Measurements from ENCODE around the gene NKX2-4.
"Not testable (repeated sequence)": the region's sequence is repeated elsewhere in the genome, so short reads cannot be mapped to it uniquely, and the experiment has no call there.

Gene NKX2-4

DNA sequence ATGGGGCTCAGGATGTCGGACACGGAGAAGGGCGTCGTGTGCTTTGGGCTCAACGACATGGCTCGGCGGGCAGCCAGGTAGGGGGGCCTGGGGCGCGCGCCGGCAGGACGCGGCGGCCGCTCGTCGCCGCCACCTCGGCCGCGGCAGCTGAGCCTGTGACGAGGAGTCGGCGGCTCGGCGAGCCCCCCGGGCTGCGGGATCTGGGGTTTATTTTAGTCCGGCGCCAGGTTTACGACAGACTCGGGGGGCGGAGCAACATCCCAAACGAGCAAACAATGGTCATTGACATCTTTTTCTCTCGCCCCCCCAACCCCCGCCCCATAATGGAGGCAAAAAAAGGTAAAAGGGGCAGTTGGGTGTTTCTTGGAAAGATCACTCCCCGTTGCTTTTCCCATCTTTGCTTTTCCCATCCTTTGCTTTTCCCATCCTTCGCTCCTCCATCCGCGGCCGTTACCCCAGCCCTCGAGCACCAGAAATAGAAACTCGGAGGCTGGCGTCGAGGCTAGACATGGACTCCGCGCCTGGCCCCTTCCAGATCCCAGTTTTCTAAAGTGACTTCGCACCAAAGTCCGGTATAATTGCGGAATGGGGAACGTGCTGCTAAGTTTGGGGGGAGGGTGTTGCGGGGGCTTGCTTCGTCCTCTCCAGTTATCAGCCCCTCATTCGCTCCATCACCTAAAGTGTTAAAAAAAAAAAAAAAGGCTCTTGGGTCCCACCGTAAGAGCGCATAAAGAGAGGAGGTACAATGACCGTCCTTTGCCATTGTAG lies at the start of gene NKX2-4:
TSS of gene NKX2-4 (minus strand) at position 186 of the 768 bp plus-strand sequence. CDS start at position 59, 127 bp downstream.
- no peak for DNase-seq

DNA sequence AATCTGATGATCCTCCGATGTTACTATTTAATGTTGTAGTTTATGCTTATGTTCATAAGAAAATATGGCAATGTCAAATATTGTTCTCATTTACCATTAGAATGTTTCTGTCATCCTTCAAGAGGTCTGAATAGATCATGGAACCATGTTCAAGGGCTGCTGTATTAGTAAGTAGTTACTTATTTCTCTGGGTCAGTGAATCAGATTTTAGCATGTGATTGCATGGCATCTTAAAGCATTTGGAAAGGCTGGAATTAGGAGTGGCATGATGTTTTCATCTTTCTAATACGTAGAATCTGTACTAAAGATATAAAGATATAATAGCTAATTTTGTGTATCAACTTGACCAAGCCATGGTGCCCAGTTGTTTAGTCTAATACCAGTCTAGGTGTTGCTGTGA lies 40.5 kb upstream of the NKX2-4 start:
- peak; percentile 25 for DNase-seq

- no peak for DNase-seq
These were observed 39.9 kb upstream of the NKX2-4 start for GRCh38 chr20:21437248-21437647.

DNA sequence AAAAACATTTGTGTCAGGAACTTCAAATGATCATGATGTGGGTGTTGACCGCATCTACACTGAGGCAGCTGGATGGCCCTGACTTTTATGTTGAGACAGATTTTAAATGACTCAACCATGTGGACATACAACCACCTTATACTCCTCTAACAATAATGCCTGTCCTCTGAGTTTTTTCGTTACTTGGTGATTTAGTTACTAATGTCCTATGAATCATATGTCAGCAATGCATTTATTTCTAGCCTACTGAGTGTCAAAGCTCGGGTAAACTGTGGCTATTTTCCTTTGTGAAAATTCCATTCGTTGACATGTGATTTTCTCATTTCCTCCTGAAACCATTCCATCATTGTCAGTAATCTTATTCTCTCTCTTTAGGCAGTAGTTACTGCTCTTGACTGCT lies 38.9 kb upstream of the NKX2-4 start:
- peak; percentile 96 for DNase-seq

DNA sequence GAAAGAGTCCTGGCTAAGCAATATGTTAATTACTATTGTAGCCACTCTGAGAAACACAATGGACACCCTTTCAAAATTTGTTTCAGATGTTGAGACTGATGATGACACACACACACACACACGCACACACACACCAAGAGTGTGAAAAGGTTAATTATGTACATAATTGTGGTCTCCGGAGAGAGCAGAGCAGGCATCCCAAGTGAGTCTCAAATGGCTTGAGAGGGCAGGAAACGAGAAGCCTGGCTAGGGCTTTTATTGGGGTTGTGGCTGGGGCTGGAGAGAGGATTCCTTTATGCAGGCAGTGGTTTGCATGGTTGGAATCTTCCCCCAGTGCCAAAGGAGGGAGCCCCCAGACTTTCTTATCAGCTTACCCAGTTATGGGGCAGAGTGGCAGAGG lies 38.2 kb upstream of the NKX2-4 start:
- DNase-seq = no peak

- DNase-seq = peak; percentile 54
These were observed 36.1 kb upstream of the NKX2-4 start for GRCh38 chr20:21433329-21433890.

DNA sequence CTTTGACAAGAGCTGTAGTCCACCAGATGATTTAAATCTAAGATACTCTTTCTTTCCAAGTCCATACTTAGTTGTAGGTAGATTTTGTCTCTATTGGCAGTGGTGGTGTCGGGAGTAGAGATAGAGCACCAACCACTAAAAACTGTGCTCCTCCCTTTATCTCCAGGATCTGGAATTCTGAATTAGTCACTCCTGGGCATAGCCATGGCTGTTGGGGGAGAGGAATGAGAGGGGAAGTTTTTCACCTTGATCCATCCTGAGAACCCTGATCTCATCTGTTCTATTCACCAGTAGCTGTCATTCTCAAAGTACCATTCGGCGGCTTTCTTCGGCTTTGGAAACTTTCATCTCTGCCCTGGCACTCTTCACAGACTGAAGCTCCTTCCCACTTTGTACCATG lies 35.6 kb upstream of the NKX2-4 start:
- DNase-seq = no peak

- DNase-seq = no peak
These were observed 32.7 kb upstream of the NKX2-4 start for GRCh38 chr20:21430020-21430419.

- no peak for DNase-seq
These were observed 27.5 kb upstream of the NKX2-4 start for GRCh38 chr20:21424846-21425245.

GRCh38 chr20:21423712-21424111 lies 26.4 kb upstream of the NKX2-4 start:
- not testable (repeated sequence) for DNase-seq

DNA sequence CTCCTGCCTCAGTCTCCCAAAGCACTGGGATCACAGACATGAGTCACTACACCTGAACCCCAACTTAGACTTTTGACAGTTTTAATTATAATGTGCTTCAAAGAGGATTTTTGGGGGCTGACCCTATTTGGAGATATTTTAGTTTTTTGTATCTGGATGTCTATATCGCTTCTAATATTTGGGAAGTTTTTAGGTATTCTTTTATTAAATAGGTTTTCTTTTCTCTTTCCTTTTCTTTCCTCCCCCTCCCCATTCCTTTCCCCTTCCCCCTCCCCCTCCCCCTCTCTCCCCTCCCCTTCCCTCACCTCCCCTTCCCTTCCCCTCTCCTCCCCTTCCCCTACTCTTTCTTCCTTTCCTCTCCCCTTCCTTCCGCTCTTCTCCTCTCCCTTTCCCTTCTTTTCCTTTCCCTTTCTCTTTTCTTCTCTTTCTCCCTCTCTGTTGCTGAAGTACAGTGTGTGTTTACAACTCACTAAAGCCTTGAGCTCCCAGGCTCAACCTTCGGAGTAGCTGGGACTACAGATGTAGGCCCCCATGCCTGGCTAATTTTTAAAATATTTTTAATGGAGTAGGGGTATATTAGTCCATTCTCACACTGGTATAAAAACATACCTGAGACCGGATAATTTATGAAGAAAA lies 24.4 kb upstream of the NKX2-4 start:
- DNase-seq = no peak

GRCh38 chr20:21419147-21419546 lies 21.8 kb upstream of the NKX2-4 start:
- not testable (repeated sequence) for DNase-seq

GRCh38 chr20:21413996-21414395 lies 16.7 kb upstream of the NKX2-4 start:
- not testable (repeated sequence) for DNase-seq

DNA sequence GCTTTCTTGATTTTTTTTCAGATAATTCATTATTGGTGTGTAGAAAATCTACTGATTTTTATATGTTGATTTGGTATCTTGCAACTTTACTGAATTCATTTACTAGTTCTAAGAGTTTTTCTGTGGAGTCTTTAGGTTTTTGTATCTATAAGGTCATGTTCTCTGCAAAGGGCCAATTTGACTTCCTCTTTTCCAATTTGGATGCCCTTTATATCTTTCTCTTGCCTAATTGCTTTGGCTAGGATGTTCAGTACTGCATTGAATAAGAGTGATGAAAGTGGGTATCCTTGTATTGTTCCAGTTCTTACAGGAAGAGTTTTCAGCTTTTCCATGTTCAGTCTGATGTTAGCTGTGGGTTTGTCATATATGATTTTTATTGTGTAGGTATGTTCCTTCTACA lies 14.4 kb upstream of the NKX2-4 start:
- DNase-seq = no peak

DNA sequence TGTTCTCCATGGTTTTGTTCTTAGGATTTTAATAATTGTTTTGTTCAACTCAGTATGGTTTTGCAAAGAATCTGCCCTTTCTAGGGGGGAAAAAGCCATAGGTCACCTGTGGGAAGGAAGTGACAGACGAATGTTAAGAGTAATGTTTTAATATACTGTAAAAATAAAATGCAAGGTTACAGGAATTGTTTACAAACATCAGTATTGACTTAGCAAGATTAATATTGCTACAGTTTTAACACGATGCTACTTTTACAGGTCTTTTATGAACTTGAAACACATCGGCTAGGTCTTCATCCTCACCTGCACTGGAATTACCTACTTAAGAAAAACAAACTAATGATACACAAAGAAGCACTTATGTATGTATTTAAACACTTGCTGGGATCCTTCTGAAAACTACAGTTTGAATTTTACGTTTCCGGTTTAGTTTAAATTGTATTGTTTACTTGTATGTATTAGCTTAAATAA lies 1.7 kb upstream of the NKX2-4 start:
- no peak for DNase-seq

GRCh38 chr20:21398109-21399004 lies 1.0 kb upstream of the NKX2-4 start:
- no peak for DNase-seq

DNA sequence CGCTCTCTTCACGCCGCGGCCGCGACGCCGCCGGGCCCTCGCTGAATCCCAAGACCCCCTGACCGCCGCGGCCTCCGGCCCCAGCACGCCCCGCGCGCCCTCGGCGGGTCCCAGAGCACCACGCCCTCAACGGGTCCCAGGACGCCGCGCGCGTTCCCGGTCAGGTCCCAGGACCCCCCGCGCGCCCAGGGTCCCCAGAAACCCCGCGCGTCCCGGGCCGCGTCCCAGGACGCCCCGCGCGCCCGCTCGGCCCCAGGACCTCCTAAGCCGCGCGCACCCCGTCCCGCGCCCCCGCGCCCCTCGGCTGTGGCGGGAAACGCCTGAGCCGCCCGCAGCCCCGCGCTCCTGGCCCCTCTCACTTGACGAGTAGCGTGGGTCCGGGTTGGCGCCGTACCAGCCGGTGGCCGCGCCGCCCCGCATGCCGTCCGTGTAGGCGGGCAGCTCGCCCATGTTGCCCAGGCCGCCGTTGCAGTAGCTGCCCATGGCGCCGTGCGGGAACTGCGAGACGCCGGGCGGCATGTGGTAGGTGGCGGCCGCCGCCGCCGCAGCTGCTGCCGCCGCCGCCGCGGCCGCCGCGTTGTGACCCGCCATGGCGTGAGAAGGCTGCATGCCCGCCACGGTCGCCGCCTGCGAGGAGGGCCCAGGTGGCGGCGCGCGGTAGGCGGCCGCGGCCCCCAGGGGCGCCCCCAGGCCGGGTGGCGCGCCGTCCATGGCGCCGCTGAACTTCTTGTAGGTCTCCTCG lies 556 bp downstream of the NKX2-4 start:
- DNase-seq = no peak

- no peak for DNase-seq
These were observed 1.4 kb downstream of the NKX2-4 start for GRCh38 chr20:21395666-21396598.

DNA sequence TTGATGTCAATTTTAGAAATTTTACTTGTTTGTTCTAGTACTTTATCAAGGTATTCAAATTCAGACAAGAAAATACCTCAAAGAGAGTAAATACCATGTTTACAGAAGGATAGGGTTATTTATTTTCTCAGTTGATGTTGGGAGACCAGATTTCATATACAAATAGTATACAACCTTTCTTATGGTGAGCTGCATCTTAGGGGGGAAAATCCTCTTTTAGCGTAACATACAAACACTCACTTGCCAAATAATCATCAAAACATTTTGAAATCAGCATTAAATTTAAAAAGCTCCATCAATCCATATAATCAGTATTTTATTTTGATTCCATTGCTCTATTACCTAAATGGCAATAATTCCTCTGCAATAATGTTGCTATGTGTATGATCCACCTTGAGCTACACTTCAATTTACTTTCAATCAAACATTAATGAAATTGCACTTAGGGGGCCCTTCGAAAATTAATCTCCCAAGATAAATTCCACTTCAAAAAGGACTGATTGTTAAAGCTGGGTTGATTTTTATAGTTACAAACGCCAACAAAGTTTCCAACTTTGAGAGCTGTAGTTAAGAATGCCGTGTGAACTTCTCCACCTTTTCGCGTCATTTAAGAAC lies 2.2 kb downstream of the NKX2-4 start:
- DNase-seq = no peak

- no peak for DNase-seq
These were observed 2.8 kb downstream of the NKX2-4 start for GRCh38 chr20:21394551-21394950.

Measured in HCEC 1CT (cell line).